D721Med (cell line): ENCODE results near the gene CTNNB1.
A peak's percentile ranks its signal among the peaks of the same experiment; 100 is the strongest.

Source experiments
- DNase-seq: peaks from one replicate; pipeline ENCODE4 v3.0.0; 2011; ENCODE audit warnings: low spot score; ENCODE audit not compliant: insufficient read length
- FAIRE-seq: peaks from 2 replicates; lab custom pipeline; 2011; peaks lifted over from hg19 to GRCh38; lab: Jason Lieb, UNC
- CTCF ChIP-seq: IDR thresholded peaks from 2 replicates; pipeline ENCODE4 v1.5.1; 2012; ENCODE audit warnings: mild to moderate bottlenecking, control low read depth; ENCODE audit not compliant: insufficient read depth; ENCODE audit errors: missing control alignments

Gene CTNNB1

GRCh38 chr3:41199866-41200668 lies 762 bp downstream of the CTNNB1 start:
- DNase-seq (no peak), FAIRE-seq (no peak)
- no peak for TF ChIP-seq CTCF

GRCh38 chr3:41200669-41201021 lies 1.3 kb downstream of the CTNNB1 start:
- no peak for TF ChIP-seq CTCF
- FAIRE-seq (no peak), DNase-seq (no peak)

GRCh38 chr3:41202075-41202833 lies 2.9 kb downstream of the CTNNB1 start:
- DNase-seq (no peak), FAIRE-seq (no peak)
- no peak for TF ChIP-seq CTCF

- peak; percentile 6 for FAIRE-seq
Observed at GRCh38 chr3:41202834-41203345, 3.6 kb downstream of the CTNNB1 start.

GRCh38 chr3:41204369-41204768 lies 5.1 kb downstream of the CTNNB1 start:
- FAIRE-seq = no peak
- no peak for TF ChIP-seq CTCF
- no peak for DNase-seq

More at GRCh38 chr3:41202834-41203345, 3.6 kb downstream of the CTNNB1 start:
- no peak for DNase-seq
- TF ChIP-seq CTCF = peak; percentile 43

- no peak for TF ChIP-seq CTCF
- FAIRE-seq = no peak
- no peak for DNase-seq
Observed at GRCh38 chr3:41205591-41205990, 6.3 kb downstream of the CTNNB1 start.
